ENCODE results near the gene CLASP1.

Gene CLASP1

GRCh38 chr2:121365061-121365460 lies 284.2 kb downstream of the CLASP1 start:
- WGBS (ENCODE audit: insufficient coverage, insufficient read length) = no CpG with 5 or more reads among the region's 14 CpGs
- Histone ChIP-seq H3K27me3 (ENCODE audit: control insufficient read depth, insufficient read depth, low read length) (no peaks in the 10 kb centered on the region; the same call in 1 of the 2 replicates), H3K4me3 (ENCODE audit: low read length) (no peak overlapping the region), H3K27ac (ENCODE audit: low read length) (no peak overlapping the region), H3K36me3 (ENCODE audit: control insufficient read depth, insufficient read depth, low read length) (peaks cover 35% of the 10 kb centered on the region), H3K4me1 (ENCODE audit: control insufficient read depth, insufficient read depth, low read length) (no peaks in the 10 kb centered on the region), H3K9me3 (ENCODE audit: control insufficient read depth, insufficient read depth, low read length) (no peaks in the 10 kb centered on the region)
- DNase-seq (ENCODE audit: low read depth, low spot score) = no peak

DNA sequence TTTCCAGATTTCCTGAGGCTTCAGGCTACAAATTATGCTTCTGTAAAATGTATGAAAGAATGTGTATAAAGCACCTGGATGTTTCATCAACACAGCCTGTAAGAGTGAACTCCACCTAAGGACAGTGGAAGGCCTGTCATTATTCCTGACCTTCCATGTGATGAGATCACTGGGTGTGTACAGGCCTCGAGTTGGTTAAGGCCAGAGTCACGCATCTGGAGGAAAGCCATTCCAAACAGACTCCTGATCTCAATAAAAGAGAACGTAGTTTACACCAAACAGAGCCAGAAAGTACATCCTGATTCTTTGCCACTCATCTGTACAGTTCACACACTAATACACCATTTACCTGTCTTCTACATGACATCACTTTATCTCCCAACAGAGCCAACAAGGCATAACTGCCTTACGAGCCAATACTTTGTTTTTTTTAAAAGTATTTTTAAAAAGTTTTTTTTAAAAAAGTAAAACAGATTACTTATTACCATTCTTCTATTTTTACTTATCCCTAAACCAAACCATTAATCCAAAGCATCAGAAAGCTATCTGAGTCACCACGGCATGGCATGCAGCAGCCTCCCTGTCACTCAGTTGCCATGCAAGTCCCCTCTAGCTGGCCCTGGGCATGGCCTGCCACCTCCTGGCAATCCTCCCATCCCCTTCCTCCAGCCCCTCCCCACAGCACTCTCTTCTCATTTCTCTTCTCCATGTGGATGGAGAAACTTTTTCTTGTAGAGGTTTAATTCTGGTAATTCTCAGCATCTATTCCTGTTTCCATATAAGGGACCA lies 285.4 kb downstream of the CLASP1 start:
- Histone ChIP-seq H3K27me3 (ENCODE audit: control insufficient read depth, insufficient read depth, low read length) (no peaks in the 10 kb centered on the region; the same call in 1 of the 2 replicates), H3K4me1 (ENCODE audit: control insufficient read depth, insufficient read depth, low read length) (no peaks in the 10 kb centered on the region), H3K9me3 (ENCODE audit: control insufficient read depth, insufficient read depth, low read length) (no peaks in the 10 kb centered on the region), H3K27ac (ENCODE audit: low read length) (no peak overlapping the region), H3K36me3 (ENCODE audit: control insufficient read depth, insufficient read depth, low read length) (peaks cover 35% of the 10 kb centered on the region), H3K4me3 (ENCODE audit: low read length) (no peak overlapping the region)
- WGBS (ENCODE audit: insufficient coverage, insufficient read length) = no CpG with 5 or more reads among the region's 5 CpGs
- no peak for DNase-seq (ENCODE audit: low read depth, low spot score)

GRCh38 chr2:121362774-121363173 lies 286.5 kb downstream of the CLASP1 start:
- Histone ChIP-seq H3K36me3 (ENCODE audit: control insufficient read depth, insufficient read depth, low read length) (peaks cover 35% of the 10 kb centered on the region), H3K27me3 (ENCODE audit: control insufficient read depth, insufficient read depth, low read length) (no peaks in the 10 kb centered on the region; the same call in 1 of the 2 replicates), H3K27ac (ENCODE audit: low read length) (no peak overlapping the region), H3K9me3 (ENCODE audit: control insufficient read depth, insufficient read depth, low read length) (no peaks in the 10 kb centered on the region), H3K4me3 (ENCODE audit: low read length) (no peak overlapping the region), H3K4me1 (ENCODE audit: control insufficient read depth, insufficient read depth, low read length) (no peaks in the 10 kb centered on the region)
- DNase-seq (ENCODE audit: low read depth, low spot score) = no peak
- WGBS (ENCODE audit: insufficient coverage, insufficient read length) = no CpG with 5 or more reads among the region's 4 CpGs

DNA sequence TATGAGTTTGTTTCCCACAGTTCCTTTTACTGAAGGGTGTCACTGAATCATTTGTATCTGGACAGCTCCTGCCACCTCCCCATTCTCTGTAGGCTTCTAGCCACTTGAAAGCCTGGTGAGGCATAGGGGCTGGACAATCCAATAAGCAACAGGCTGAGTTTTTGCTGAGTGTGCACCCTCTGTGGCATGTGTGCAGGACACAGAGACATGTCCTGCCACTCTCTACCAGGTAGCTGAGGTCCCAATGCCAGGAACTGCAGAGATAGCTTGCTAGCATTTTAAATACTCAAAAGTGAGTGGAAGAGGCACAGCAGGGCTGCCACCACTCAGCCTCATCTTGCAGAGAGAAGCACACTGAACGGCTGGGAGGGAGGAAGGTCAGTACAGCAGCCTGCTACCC lies 287.0 kb downstream of the CLASP1 start:
- WGBS (ENCODE audit: insufficient coverage, insufficient read length) = no CpG with 5 or more reads among the region's 1 CpG
- DNase-seq (ENCODE audit: low read depth, low spot score) = no peak
- Histone ChIP-seq H3K4me3 (ENCODE audit: low read length) (no peak overlapping the region), H3K27me3 (ENCODE audit: control insufficient read depth, insufficient read depth, low read length) (no peaks in the 10 kb centered on the region; the same call in 1 of the 2 replicates), H3K36me3 (ENCODE audit: control insufficient read depth, insufficient read depth, low read length) (peaks cover 30% of the 10 kb centered on the region), H3K27ac (ENCODE audit: low read length) (no peak overlapping the region), H3K4me1 (ENCODE audit: control insufficient read depth, insufficient read depth, low read length) (no peaks in the 10 kb centered on the region), H3K9me3 (ENCODE audit: control insufficient read depth, insufficient read depth, low read length) (no peaks in the 10 kb centered on the region)

GRCh38 chr2:121360566-121361300 lies 288.5 kb downstream of the CLASP1 start:
- no CpG with 5 or more reads among the region's 8 CpGs for WGBS (ENCODE audit: insufficient coverage, insufficient read length)
- H3K36me3 ChIP-seq (ENCODE audit: control insufficient read depth, insufficient read depth, low read length) = peaks cover 26% of the 10 kb centered on the region
- H3K4me3 ChIP-seq (ENCODE audit: low read length) = no peak overlapping the region
- no peaks in the 10 kb centered on the region for H3K4me1 ChIP-seq (ENCODE audit: control insufficient read depth, insufficient read depth, low read length)
- H3K27ac ChIP-seq (ENCODE audit: low read length) = no peak overlapping the region
- H3K27me3 ChIP-seq (ENCODE audit: control insufficient read depth, insufficient read depth, low read length) = no peaks in the 10 kb centered on the region; the same call in 1 of the 2 replicates
- DNase-seq (ENCODE audit: low read depth, low spot score) = no peak
- H3K9me3 ChIP-seq (ENCODE audit: control insufficient read depth, insufficient read depth, low read length) = no peaks in the 10 kb centered on the region

- no peaks in the 10 kb centered on the region for H3K9me3 ChIP-seq (ENCODE audit: control insufficient read depth, insufficient read depth, low read length)
- no peak overlapping the region for H3K4me3 ChIP-seq (ENCODE audit: low read length)
- H3K27me3 ChIP-seq (ENCODE audit: control insufficient read depth, insufficient read depth, low read length) = no peaks in the 10 kb centered on the region; the same call in 1 of the 2 replicates
- no CpG with 5 or more reads among the region's 9 CpGs for WGBS (ENCODE audit: insufficient coverage, insufficient read length)
- no peaks in the 10 kb centered on the region for H3K4me1 ChIP-seq (ENCODE audit: control insufficient read depth, insufficient read depth, low read length)
- H3K27ac ChIP-seq (ENCODE audit: low read length) = no peak overlapping the region
- H3K36me3 ChIP-seq (ENCODE audit: control insufficient read depth, insufficient read depth, low read length) = peaks cover 19% of the 10 kb centered on the region
- DNase-seq (ENCODE audit: low read depth, low spot score) = no peak
Observed at GRCh38 chr2:121359716-121360565, 289.3 kb downstream of the CLASP1 start.

DNA sequence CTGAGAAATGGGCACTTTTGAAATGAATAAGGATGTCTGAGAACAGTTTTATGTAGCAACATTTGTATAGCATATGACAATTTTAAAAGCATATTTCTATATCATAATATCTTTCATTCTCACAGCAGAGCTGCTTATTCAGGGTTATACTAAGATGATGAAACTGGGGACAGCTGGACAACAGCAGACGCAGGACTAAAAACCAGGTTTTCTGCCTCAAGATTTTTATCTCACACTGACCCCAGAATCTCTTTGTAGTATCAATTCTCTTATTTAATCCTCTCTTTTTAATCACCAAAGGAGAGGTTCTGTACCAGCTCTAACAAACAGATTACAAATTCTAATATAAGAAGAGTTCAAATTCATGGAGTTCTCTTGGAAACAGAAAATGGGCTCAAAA lies 290.1 kb downstream of the CLASP1 start:
- Histone ChIP-seq H3K9me3 (ENCODE audit: control insufficient read depth, insufficient read depth, low read length) (no peaks in the 10 kb centered on the region), H3K27ac (ENCODE audit: low read length) (no peak overlapping the region), H3K4me1 (ENCODE audit: control insufficient read depth, insufficient read depth, low read length) (no peaks in the 10 kb centered on the region), H3K36me3 (ENCODE audit: control insufficient read depth, insufficient read depth, low read length) (peaks cover 19% of the 10 kb centered on the region), H3K4me3 (ENCODE audit: low read length) (no peak overlapping the region), H3K27me3 (ENCODE audit: control insufficient read depth, insufficient read depth, low read length) (no peaks in the 10 kb centered on the region)
- no peak for DNase-seq (ENCODE audit: low read depth, low spot score)
- WGBS (ENCODE audit: insufficient coverage, insufficient read length) = no CpG with 5 or more reads among the region's 1 CpG

DNA sequence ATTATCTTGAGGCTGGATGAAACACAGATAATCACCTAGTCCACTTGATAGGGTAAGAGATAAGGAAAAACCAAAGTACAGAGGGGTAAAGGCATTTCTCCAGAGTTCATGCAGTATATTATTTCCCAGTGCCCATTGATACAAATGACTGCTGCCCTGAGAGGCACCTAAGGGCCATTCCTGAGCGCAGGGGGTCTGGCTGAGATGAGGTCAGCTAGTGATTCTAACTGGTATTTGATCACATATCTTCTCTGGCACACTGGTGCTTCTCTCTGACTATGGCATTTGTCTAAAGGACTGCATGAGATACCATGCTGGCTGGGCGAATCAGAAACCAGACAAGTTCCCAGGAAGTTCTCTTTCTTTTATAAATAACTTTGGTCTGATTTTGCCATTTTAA lies 291.0 kb downstream of the CLASP1 start:
- H3K4me3 ChIP-seq (ENCODE audit: low read length) = no peak overlapping the region
- H3K4me1 ChIP-seq (ENCODE audit: control insufficient read depth, insufficient read depth, low read length) = no peaks in the 10 kb centered on the region
- WGBS (ENCODE audit: insufficient coverage, insufficient read length) = no CpG with 5 or more reads among the region's 2 CpGs
- H3K36me3 ChIP-seq (ENCODE audit: control insufficient read depth, insufficient read depth, low read length) = peaks cover 23% of the 10 kb centered on the region
- no peak overlapping the region for H3K27ac ChIP-seq (ENCODE audit: low read length)
- no peak for DNase-seq (ENCODE audit: low read depth, low spot score)
- H3K27me3 ChIP-seq (ENCODE audit: control insufficient read depth, insufficient read depth, low read length) = no peaks in the 10 kb centered on the region
- H3K9me3 ChIP-seq (ENCODE audit: control insufficient read depth, insufficient read depth, low read length) = no peaks in the 10 kb centered on the region

GRCh38 chr2:121356058-121356640 lies 293.1 kb downstream of the CLASP1 start:
- peak; percentile 61 for DNase-seq (ENCODE audit: low read depth, low spot score)
- no CpG with 5 or more reads among the region's 9 CpGs for WGBS (ENCODE audit: insufficient coverage, insufficient read length)
- Histone ChIP-seq H3K4me3 (ENCODE audit: low read length) (no peak overlapping the region), H3K27me3 (ENCODE audit: control insufficient read depth, insufficient read depth, low read length) (no peaks in the 10 kb centered on the region), H3K9me3 (ENCODE audit: control insufficient read depth, insufficient read depth, low read length) (no peaks in the 10 kb centered on the region), H3K36me3 (ENCODE audit: control insufficient read depth, insufficient read depth, low read length) (peaks cover 9% of the 10 kb centered on the region; the same call in 1 of the 2 replicates), H3K27ac (ENCODE audit: low read length) (no peak overlapping the region), H3K4me1 (ENCODE audit: control insufficient read depth, insufficient read depth, low read length) (no peaks in the 10 kb centered on the region)

DNA sequence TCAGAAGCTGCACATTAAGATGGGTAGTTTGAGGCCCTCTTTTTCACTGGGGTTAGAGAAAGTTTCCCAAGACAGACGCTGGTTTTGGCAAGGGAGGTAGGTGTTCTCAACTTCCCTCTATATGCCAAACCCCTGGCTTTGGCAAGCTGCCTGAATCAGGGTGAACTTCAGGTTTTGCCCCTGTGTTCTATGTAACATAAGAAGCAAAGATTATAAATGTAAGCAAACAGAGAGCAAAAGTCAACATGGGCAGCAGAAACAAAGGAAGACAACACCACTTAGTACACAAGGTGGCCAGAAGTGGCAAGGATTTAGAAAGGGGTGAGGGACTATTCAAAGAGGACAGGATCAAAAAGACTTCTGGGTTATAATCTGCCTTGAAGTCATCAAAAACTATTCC lies 293.8 kb downstream of the CLASP1 start:
- Histone ChIP-seq H3K9me3 (ENCODE audit: control insufficient read depth, insufficient read depth, low read length) (no peaks in the 10 kb centered on the region), H3K4me1 (ENCODE audit: control insufficient read depth, insufficient read depth, low read length) (no peaks in the 10 kb centered on the region), H3K27me3 (ENCODE audit: control insufficient read depth, insufficient read depth, low read length) (no peaks in the 10 kb centered on the region), H3K27ac (ENCODE audit: low read length) (no peak overlapping the region), H3K36me3 (ENCODE audit: control insufficient read depth, insufficient read depth, low read length) (peaks cover 9% of the 10 kb centered on the region; the same call in 1 of the 2 replicates), H3K4me3 (ENCODE audit: low read length) (no peak overlapping the region)
- DNase-seq (ENCODE audit: low read depth, low spot score) = no peak
- WGBS (ENCODE audit: insufficient coverage, insufficient read length) = no CpG with 5 or more reads among the region's 1 CpG
